ENCODE data around the gene FAM229B.

- TF ChIP-seq POLR2AphosphoS5 (IDR thresholded peaks at IDR 0.05) (no peak), CTCF (IDR thresholded peaks at IDR 0.05) (no peak)
Observed at GRCh38 chr6:112145080-112145573, 57.7 kb downstream of the FAM229B start.
